ENCODE data around the gene KCNN2. TPM values are rescaled to one million over a fixed set of nuclear protein-coding genes. Genes with fewer than 3 reads are reported as not detected.

Gene KCNN2
- total RNA-seq, 1 experiment from 2014 or later = 0.27 TPM

- Mint-ChIP-seq H3K9me3 (ENCODE audit: unreplicated experiment) (no peaks in the 10 kb centered on the region), H3K27me3 (ENCODE audit: insufficient read depth, unreplicated experiment) (peaks cover 11% of the 10 kb centered on the region), H3K4me3 (ENCODE audit: unreplicated experiment) (no peak overlapping the region), H3K4me1 (ENCODE audit: low read depth, unreplicated experiment) (peaks cover 7% of the 10 kb centered on the region), H3K36me3 (ENCODE audit: insufficient read depth, unreplicated experiment) (no peaks in the 10 kb centered on the region), H3K27ac (ENCODE audit: unreplicated experiment) (no peak overlapping the region)
- intact Hi-C loops (cut with micrococcal nuclease; ENCODE audit: unreplicated experiment) = no loop called here
- ChIA-PET CTCF (no interaction called here), POLR2A (no interaction called here)
- Histone ChIP-seq H3K36me3 (ENCODE audit: control insufficient read depth, insufficient read depth, low read length) (no peaks in the 10 kb centered on the region), H3K4me3 (ENCODE audit: low read depth, low read length) (no peak overlapping the region), H3K9me3 (0 out of 2 replicates have a peak, but pooled peaks cover 3% of the 10 kb centered on the region), H3K27me3 (replicated peaks; ENCODE audit: control insufficient read depth, insufficient read depth, low read length) (no peaks in the 10 kb centered on the region), H3K4me1 (no peaks in the 10 kb centered on the region; the same call in 1 of the 2 replicates)
- no TSS peak for BruUV-seq (replicated peaks)
- DNase-seq = no peak
- no peak for TF ChIP-seq CTCF (IDR thresholded peaks at IDR 0.05; ENCODE audit: insufficient read depth in 1 of 2, low read depth in 1 of 2, low read length in 1 of 2, severe bottlenecking in 1 of 2, unreplicated experiment in 1 of 2)
Measured at GRCh38 chr5:114435220-114435481, 73.3 kb downstream of the KCNN2 start.

- H3K27me3 ChIP-seq (replicated peaks; ENCODE audit: control insufficient read depth, insufficient read depth, low read length) = no peaks in the 10 kb centered on the region
- no peak for DNase-seq
- CTCF ChIA-PET = interaction anchor here (0.6 kb wide), 1 partner anchor 338 kb away, joined by 4 read pairs; no protein-coding TSS in a partner anchor
Measured at GRCh38 chr5:114435885-114436299, 74.0 kb downstream of the KCNN2 start.

GRCh38 chr5:114437936-114438335 is 76.1 kb downstream of the KCNN2 start:
- no peaks in the 10 kb centered on the region for H3K9me3 ChIP-seq
- H3K27me3 ChIP-seq (replicated peaks; ENCODE audit: control insufficient read depth, insufficient read depth, low read length) = no peaks in the 10 kb centered on the region
- no peak for TF ChIP-seq CTCF (IDR thresholded peaks at IDR 0.05; ENCODE audit: insufficient read depth in 1 of 2, low read depth in 1 of 2, low read length in 1 of 2, severe bottlenecking in 1 of 2, unreplicated experiment in 1 of 2)
- DNase-seq = no peak
- Mint-ChIP-seq H3K27me3 (ENCODE audit: insufficient read depth, unreplicated experiment) (peaks cover 11% of the 10 kb centered on the region), H3K4me1 (ENCODE audit: low read depth, unreplicated experiment) (peaks cover 7% of the 10 kb centered on the region), H3K36me3 (ENCODE audit: insufficient read depth, unreplicated experiment) (no peaks in the 10 kb centered on the region), H3K9me3 (ENCODE audit: unreplicated experiment) (no peaks in the 10 kb centered on the region), H3K27ac (ENCODE audit: unreplicated experiment) (no peak overlapping the region), H3K4me3 (ENCODE audit: unreplicated experiment) (no peak overlapping the region)
- ChIA-PET POLR2A (no interaction called here), CTCF (no interaction called here)
- H3K4me3 ChIP-seq (ENCODE audit: low read depth, low read length) = no peak overlapping the region
- no peaks in the 10 kb centered on the region; the same call in 1 of the 2 replicates for H3K4me1 ChIP-seq
- H3K36me3 ChIP-seq (ENCODE audit: control insufficient read depth, insufficient read depth, low read length) = no peaks in the 10 kb centered on the region
- intact Hi-C loops (cut with micrococcal nuclease; ENCODE audit: unreplicated experiment) = no loop called here
- no TSS peak for BruUV-seq (replicated peaks)

More at GRCh38 chr5:114435885-114436299, 74.0 kb downstream of the KCNN2 start:
- H3K9me3 ChIP-seq = 0 out of 2 replicates have a peak, but pooled peaks cover 3% of the 10 kb centered on the region
- no peak overlapping the region for H3K4me3 ChIP-seq (ENCODE audit: low read depth, low read length)
- Mint-ChIP-seq H3K27me3 (ENCODE audit: insufficient read depth, unreplicated experiment) (peaks cover 13% of the 10 kb centered on the region), H3K36me3 (ENCODE audit: insufficient read depth, unreplicated experiment) (no peaks in the 10 kb centered on the region), H3K4me3 (ENCODE audit: unreplicated experiment) (no peak overlapping the region), H3K4me1 (ENCODE audit: low read depth, unreplicated experiment) (peaks cover 7% of the 10 kb centered on the region), H3K9me3 (ENCODE audit: unreplicated experiment) (no peaks in the 10 kb centered on the region), H3K27ac (ENCODE audit: unreplicated experiment) (no peak overlapping the region)
- H3K36me3 ChIP-seq (ENCODE audit: control insufficient read depth, insufficient read depth, low read length) = no peaks in the 10 kb centered on the region
- no peaks in the 10 kb centered on the region; the same call in 1 of the 2 replicates for H3K4me1 ChIP-seq
- BruUV-seq (replicated peaks) = no TSS peak
- POLR2A ChIA-PET = no interaction called here
- intact Hi-C loops (cut with micrococcal nuclease; ENCODE audit: unreplicated experiment) = no loop called here
- TF ChIP-seq CTCF (IDR thresholded peaks at IDR 0.05; ENCODE audit: insufficient read depth in 1 of 2, low read depth in 1 of 2, low read length in 1 of 2, severe bottlenecking in 1 of 2, unreplicated experiment in 1 of 2) = no peak

Measured in Caco-2 (cell line).